ENCODE results near the gene GARNL3.

Gene GARNL3

GRCh38 chr9:127264462-127265219, at the start of gene GARNL3:
TSS of gene GARNL3 (plus strand) at chr9:127264774. CDS start at chr9:127264878, 104 bp downstream.
- DNase-seq: no peak
- in situ Hi-C loops (cut with HindIII; ENCODE audit: low pct_ligation_motif_present, low pct_unique_long_range_greater_than_20kb, low sequenced_read_pairs): no loop called here

DNA sequence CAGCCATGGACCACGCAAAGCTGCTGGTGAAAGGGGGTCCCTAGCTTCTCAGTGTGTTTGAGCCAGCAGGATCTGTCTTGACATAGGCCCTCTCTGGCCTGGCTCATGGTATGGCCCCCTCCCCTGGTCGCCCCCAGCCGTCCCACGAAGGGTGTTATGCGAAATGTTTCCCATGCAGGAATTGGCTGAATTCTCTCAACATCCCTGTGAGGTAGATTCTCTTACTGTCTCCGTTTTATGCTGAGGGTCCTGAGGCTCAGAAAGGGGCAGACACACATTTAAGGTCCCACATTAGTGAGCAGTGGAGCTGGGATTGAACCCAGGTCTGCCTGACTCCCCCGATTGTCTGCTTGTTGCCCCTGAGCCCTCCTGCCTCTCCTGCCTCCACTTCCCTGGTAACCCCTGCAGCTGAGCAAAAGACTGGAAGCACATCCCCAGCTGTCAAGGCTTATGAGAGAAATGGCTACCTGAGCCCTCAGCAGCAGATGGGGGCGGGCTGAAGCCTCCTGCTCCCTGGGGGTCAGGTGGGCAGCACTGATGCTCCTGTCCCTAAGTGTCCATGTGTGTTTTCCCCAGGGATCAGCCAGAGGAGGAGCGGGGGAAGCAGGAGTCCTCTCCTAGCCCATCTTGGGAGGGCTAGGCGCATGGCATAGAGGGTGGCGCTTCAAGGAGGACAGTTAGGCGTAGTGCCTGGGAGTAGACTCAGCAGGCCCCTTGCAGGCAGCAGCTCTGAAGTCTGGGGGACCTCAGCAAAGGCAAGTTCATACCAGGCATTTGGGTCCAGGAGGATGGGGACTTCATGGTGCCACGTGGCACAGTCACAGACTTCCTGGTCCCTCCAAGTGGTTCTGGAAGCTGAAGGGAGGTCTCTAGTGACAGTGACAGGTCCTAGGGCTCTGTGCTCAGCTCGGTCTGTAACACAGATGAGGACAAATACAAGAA, 49.0 kb upstream of the GARNL3 start:
- in situ Hi-C loops (cut with HindIII; ENCODE audit: low pct_ligation_motif_present, low pct_unique_long_range_greater_than_20kb, low sequenced_read_pairs): no loop called here
- no peak for DNase-seq

GRCh38 chr9:127216210-127216887, 48.2 kb upstream of the GARNL3 start:
- in situ Hi-C loops (cut with HindIII; ENCODE audit: low pct_ligation_motif_present, low pct_unique_long_range_greater_than_20kb, low sequenced_read_pairs): no loop called here
- DNase-seq: no peak

GRCh38 chr9:127216888-127217217, 47.7 kb upstream of the GARNL3 start:
- in situ Hi-C loops (cut with HindIII; ENCODE audit: low pct_ligation_motif_present, low pct_unique_long_range_greater_than_20kb, low sequenced_read_pairs): no loop called here
- no peak for DNase-seq

DNA sequence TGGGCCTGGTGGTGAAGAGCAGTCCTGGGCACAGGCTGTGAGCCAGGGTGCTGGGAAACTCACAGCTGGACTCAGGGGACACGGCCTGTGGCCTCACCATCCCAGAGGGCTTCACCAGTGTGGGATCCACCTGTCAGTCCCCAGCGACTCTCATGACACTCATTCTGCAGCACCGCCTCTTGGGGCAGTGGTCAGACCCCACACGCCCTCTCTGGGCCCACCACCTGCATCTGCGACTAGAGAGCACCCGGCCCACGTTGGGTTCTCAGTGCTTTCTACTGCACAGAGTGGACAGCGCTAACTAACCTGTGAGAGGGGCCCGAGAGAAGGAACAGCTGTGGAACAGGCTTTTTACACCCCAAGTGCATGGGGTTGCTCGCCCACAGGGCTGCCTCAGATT, 45.8 kb upstream of the GARNL3 start:
- no peak for DNase-seq
- in situ Hi-C loops (cut with HindIII; ENCODE audit: low pct_ligation_motif_present, low pct_unique_long_range_greater_than_20kb, low sequenced_read_pairs): no loop called here

DNA sequence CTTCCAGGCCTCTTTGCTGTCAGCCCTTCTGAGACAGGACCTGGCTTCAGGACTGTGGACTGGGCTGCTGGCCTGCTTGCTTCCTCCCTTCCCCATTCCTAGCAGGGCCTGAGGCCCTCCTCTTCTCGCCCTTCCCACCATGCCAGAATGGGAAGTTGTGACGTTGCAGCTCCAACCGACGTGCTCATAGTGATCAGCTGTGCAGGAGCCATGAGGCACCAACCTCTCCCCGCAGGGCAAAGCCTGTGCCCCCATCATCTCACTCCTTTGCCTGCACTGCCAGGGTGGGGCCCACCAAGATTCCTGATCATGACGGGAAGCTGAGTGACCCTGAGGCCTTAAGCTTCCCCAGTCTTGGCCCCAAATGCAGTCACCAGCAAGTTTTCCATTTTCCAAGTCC, 45.1 kb upstream of the GARNL3 start:
- no peak for DNase-seq
- in situ Hi-C loops (cut with HindIII; ENCODE audit: low pct_ligation_motif_present, low pct_unique_long_range_greater_than_20kb, low sequenced_read_pairs): no loop called here

DNA sequence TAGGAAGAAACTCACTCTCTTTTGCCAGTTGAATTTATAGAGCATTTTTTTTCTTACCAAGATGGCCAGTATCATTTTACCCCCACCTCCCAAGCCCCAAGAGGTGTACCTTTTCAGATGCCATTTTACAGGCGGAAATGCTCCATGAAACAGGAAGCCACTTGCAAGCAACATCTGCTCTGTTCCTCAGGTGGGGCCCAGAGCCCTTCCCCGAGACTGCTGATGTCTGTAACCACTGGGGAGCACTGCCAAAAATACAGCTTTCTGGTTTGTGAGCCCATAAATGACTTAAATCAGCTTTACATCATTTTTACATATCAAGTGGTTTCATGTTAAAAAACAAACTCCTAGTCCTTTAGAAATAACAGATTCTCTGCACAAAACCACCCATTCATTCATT, 42.9 kb upstream of the GARNL3 start:
- in situ Hi-C loops (cut with HindIII; ENCODE audit: low pct_ligation_motif_present, low pct_unique_long_range_greater_than_20kb, low sequenced_read_pairs): no loop called here
- DNase-seq: no peak

GRCh38 chr9:127222388-127223095, 42.0 kb upstream of the GARNL3 start:
- DNase-seq: no peak
- in situ Hi-C loops (cut with HindIII; ENCODE audit: low pct_ligation_motif_present, low pct_unique_long_range_greater_than_20kb, low sequenced_read_pairs): no loop called here

GRCh38 chr9:127223266-127223665, 41.3 kb upstream of the GARNL3 start:
- in situ Hi-C loops (cut with HindIII; ENCODE audit: low pct_ligation_motif_present, low pct_unique_long_range_greater_than_20kb, low sequenced_read_pairs): no loop called here
- no peak for DNase-seq

- in situ Hi-C loops (cut with HindIII; ENCODE audit: low pct_ligation_motif_present, low pct_unique_long_range_greater_than_20kb, low sequenced_read_pairs): no loop called here
- DNase-seq: no peak
Measured at GRCh38 chr9:127223810-127224177, 40.8 kb upstream of the GARNL3 start.

DNA sequence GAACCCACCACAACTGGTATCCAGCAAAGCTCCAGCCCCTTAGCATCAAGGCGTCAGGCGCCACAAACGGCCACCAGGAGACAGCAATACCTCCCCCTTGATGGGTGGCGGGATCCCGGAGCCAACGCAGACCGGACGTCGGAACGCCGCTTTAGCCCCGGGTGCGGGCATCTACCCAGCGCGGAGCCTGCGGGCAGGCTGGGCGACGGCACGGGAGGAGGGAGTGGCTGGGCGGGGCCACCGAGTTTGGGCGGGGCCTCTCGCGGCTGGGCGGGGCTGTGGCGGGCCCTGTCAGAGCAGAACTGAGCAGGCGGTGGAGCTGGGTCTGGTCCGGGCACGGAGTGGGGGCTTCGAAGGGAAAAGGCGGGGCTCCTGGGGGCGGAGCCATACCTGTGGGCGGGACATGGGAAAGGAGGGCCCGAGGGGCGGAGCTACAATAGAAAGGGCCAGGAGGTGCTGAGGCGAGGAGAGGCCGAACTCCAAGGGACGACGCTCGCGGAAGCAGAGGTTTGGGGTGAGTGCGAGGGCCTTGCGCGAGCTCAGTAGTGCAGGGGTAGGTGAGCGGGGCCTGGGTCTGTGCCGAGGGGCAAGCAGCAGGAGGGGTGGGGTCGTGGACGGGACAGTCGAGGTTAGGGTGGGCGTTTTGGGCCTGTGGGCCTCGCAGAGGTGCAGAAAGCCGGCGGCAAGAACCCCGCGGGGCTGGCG, 40.2 kb upstream of the GARNL3 start:
- in situ Hi-C loops (cut with HindIII; ENCODE audit: low pct_ligation_motif_present, low pct_unique_long_range_greater_than_20kb, low sequenced_read_pairs): no loop called here
- DNase-seq: peak; percentile 75

- in situ Hi-C loops (cut with HindIII; ENCODE audit: low pct_ligation_motif_present, low pct_unique_long_range_greater_than_20kb, low sequenced_read_pairs): no loop called here
- peak; percentile 81 for DNase-seq
Measured at GRCh38 chr9:127224883-127225739, 39.5 kb upstream of the GARNL3 start.

GRCh38 chr9:127225801-127226625, 38.6 kb upstream of the GARNL3 start:
- DNase-seq: peak; percentile 40
- in situ Hi-C loops (cut with HindIII; ENCODE audit: low pct_ligation_motif_present, low pct_unique_long_range_greater_than_20kb, low sequenced_read_pairs): no loop called here

DNA sequence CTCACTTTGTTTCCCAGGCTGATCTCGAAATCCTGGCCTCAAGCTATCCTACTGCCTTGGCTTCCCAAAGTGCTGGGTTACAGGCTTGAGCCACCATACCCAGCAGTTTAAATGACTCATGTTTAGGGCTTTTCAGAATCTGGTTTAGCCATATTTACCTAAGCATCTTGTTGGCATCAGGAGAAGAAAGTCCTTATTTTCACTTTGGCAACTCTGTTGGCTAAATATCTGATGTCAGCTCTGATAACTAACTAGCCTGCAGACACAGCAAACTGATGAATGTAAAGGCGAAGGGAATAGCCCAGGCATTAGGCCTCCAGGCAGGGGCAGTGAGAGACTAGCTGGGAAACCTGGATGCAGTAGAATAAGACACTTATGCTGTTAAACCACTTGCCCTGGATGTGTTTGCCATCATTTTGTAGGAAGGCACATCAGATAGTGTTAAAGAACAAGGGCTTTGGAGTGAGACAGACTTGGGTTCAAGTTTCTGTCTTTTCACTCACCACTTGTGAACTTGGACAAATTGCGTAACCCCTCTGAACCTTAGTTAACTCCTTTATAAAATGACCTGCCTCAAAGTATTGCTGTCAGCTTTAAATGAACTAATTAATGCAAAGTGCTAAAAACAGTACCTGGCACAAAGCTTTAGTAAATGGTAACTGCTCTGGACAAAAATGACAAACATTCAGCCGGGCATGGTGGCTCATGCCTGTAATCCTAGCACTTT, 34.7 kb upstream of the GARNL3 start:
- DNase-seq: no peak
- in situ Hi-C loops (cut with HindIII; ENCODE audit: low pct_ligation_motif_present, low pct_unique_long_range_greater_than_20kb, low sequenced_read_pairs): no loop called here

- DNase-seq: no peak
Measured at GRCh38 chr9:127231666-127232065, 32.9 kb upstream of the GARNL3 start.

More at GRCh38 chr9:127231666-127232065, 32.9 kb upstream of the GARNL3 start:
- in situ Hi-C loops (cut with HindIII; ENCODE audit: low pct_ligation_motif_present, low pct_unique_long_range_greater_than_20kb, low sequenced_read_pairs): no loop called here

Data from ACHN (cell line).